GM12864 (cell line): ENCODE data around the gene BAZ1B.

Experiments
- DNase-seq: peaks from one replicate; pipeline ENCODE4 v3.0.0-alpha.2; 2011; ENCODE audit warnings: low read depth
- H3K4me3 ChIP-seq: 2 replicates; pipeline ENCODE4 v1.5.1; 2011; ENCODE audit warnings: mild to moderate bottlenecking, low read depth, low read length, control low read depth
- CTCF ChIP-seq: IDR thresholded peaks from 2 replicates; pipeline ENCODE4 v1.5.1; 2011; ENCODE audit warnings: low read depth, mild to moderate bottlenecking, moderate library complexity, low read length, control low read depth, inconsistent platforms; ENCODE audit errors: missing control alignments

The BAZ1B gene, protein sequence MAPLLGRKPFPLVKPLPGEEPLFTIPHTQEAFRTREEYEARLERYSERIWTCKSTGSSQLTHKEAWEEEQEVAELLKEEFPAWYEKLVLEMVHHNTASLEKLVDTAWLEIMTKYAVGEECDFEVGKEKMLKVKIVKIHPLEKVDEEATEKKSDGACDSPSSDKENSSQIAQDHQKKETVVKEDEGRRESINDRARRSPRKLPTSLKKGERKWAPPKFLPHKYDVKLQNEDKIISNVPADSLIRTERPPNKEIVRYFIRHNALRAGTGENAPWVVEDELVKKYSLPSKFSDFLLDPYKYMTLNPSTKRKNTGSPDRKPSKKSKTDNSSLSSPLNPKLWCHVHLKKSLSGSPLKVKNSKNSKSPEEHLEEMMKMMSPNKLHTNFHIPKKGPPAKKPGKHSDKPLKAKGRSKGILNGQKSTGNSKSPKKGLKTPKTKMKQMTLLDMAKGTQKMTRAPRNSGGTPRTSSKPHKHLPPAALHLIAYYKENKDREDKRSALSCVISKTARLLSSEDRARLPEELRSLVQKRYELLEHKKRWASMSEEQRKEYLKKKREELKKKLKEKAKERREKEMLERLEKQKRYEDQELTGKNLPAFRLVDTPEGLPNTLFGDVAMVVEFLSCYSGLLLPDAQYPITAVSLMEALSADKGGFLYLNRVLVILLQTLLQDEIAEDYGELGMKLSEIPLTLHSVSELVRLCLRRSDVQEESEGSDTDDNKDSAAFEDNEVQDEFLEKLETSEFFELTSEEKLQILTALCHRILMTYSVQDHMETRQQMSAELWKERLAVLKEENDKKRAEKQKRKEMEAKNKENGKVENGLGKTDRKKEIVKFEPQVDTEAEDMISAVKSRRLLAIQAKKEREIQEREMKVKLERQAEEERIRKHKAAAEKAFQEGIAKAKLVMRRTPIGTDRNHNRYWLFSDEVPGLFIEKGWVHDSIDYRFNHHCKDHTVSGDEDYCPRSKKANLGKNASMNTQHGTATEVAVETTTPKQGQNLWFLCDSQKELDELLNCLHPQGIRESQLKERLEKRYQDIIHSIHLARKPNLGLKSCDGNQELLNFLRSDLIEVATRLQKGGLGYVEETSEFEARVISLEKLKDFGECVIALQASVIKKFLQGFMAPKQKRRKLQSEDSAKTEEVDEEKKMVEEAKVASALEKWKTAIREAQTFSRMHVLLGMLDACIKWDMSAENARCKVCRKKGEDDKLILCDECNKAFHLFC (N-terminal part only)

GRCh38 chr7:73522105-73522872, at the start of gene BAZ1B:
Gene BAZ1B (minus strand): TSS chr7:73522293. CDS start chr7:73521933, 360 bp downstream.
- TF ChIP-seq CTCF = no peak
- DNase-seq = peak; percentile 97
- peak within 1 kb of the TSS; percentile 55 for H3K4me3 ChIP-seq

DNA sequence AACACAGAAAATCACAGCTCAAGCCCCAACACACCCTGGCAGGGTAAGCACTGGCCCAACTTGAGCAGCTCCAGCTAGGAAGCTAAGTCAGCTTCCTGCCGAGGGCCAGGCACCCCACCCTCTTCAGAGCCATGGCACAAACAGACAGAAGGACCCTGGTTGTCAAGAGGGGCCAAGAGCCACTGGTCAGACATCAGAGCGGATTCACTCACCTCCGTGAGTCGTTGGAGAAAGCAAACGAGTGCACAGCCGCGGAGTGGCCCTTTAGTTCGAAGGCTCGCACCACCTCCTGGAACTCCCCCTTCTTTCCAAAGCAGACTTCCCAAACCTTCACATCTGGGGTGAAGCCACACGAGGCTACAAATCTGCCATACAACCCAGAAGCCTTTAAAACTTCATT, 48.9 kb upstream of the BAZ1B start:
- no peak for DNase-seq
- H3K4me3 ChIP-seq = no peak overlapping the region
- TF ChIP-seq CTCF = no peak

GRCh38 chr7:73570521-73570920, 48.4 kb upstream of the BAZ1B start:
- no peak for DNase-seq
- H3K4me3 ChIP-seq = no peak overlapping the region
- TF ChIP-seq CTCF = no peak

- TF ChIP-seq CTCF = no peak
These were observed 47.0 kb upstream of the BAZ1B start for GRCh38 chr7:73569042-73569608.

DNA sequence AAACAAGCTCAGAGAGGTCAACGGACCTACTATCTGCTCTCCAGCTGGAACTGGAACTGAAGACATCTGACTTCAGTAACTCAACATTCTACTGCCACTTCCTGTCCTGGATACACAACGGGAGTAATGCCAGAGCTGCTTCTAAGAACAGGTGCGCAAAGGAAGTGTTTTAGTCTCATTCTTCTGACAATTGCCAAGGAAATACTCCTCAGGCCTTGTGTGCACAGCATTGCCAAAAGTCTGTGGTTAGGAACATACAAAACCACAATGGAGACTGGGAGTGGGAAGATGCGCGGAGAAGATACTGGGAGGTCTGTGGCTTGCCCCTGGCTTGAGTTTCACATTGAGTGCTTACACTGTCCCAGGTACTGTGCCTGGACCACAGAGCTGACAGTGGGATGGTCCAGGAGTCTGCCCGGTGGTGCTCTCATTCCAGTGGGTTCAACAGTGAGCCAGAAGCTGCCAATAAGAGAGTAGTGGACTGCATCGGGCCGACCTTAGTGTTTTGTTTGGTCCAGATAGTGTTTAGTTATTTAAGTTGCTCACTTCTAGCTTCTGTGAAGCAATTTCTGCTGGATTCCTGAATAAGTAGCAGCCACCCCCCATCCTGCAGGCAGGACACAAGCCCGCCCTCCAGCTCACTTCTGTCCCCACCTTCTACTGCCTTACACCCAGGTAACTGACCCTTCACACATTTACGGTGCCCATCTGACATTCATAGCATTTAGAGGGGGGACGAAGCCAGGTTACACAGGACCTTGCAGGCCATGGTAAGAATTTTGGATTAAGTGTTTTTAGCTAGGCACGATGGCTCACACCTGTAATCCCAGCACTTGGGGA, 46.0 kb upstream of the BAZ1B start:
- no peak for TF ChIP-seq CTCF
- no peak overlapping the region for H3K4me3 ChIP-seq
- no peak for DNase-seq

More at GRCh38 chr7:73569042-73569608, 47.0 kb upstream of the BAZ1B start:
- no peak overlapping the region for H3K4me3 ChIP-seq
- DNase-seq = no peak
